ENCODE data around the gene PAPSS1. TPM values are rescaled to one million over a fixed set of nuclear protein-coding genes. Genes with fewer than 3 reads are reported as not detected.
A peak's percentile ranks its signal among the peaks of the same experiment; 100 is the strongest.
"Not testable (repeated sequence)": the region's sequence is repeated elsewhere in the genome, so short reads cannot be mapped to it uniquely, and the experiment has no call there.

PAPSS1 gene
- total and polyA plus RNA-seq, 11 donors, result 5.9 to 32.7 (median 9.3) TPM

GRCh38 chr4:107725281-107725859 is 5.3 kb upstream of the PAPSS1 start:
- 89 to 100% (median 94%) methylated on average over 3 of the region's 3 CpGs for WGBS, 4 donors
- Histone ChIP-seq H3K36me3 (no peaks in the 10 kb centered on the region), H3K27ac (no peak overlapping the region), H3K4me1 (peaks cover 0 to 10% (median 5%) of the 10 kb centered on the region in 12 donors), H3K4me3 (no peak overlapping the region), H3K27me3 (no peaks in the 10 kb centered on the region), H3K9me3 (no peaks in the 10 kb centered on the region)
- no peak for ATAC-seq
- TF ChIP-seq POLR2A (IDR thresholded peaks at IDR 0.05), result no peak
- no peak for TF ChIP-seq CTCF (IDR thresholded peaks at IDR 0.05)
- no peak for DNase-seq
- intact Hi-C loops (cut with DNase I), result no loop called here

GRCh38 chr4:107723331-107723730 is 3.3 kb upstream of the PAPSS1 start:
- H3K9me3 ChIP-seq, result not testable (repeated sequence)
- WGBS, 4 donors, result 47 to 74% (median 60%) methylated on average over 1 of the region's 1 CpG
- intact Hi-C loops (cut with DNase I), result loop anchor here in 1 of 10 donors (5.0 kb wide), 1 partner anchor 269 kb away; no protein-coding TSS in a partner anchor

GRCh38 chr4:107721436-107722100 is 1.5 kb upstream of the PAPSS1 start:
- TF ChIP-seq POLR2A (IDR thresholded peaks at IDR 0.05), result no peak
- TF ChIP-seq CTCF (IDR thresholded peaks at IDR 0.05), result no peak
- peak overlapping the region in 11 of 12 donors; percentile 74 to 100 (median 94) for H3K4me3 ChIP-seq

More at GRCh38 chr4:107723331-107723730, 3.3 kb upstream of the PAPSS1 start:
- not testable (repeated sequence) for H3K27ac ChIP-seq, H3K4me3 ChIP-seq, H3K27me3 ChIP-seq, H3K36me3 ChIP-seq, DNase-seq, ATAC-seq
- peaks cover 0 to 19% (median 14%) of the 10 kb centered on the region in 12 donors for H3K4me1 ChIP-seq

GRCh38 chr4:107719207-107719921 is 670 bp downstream of the PAPSS1 start:
- H3K27me3 ChIP-seq, result no peaks in the 10 kb centered on the region
- TF ChIP-seq POLR2A (IDR thresholded peaks at IDR 0.05) (no peak), CTCF (IDR thresholded peaks at IDR 0.05) (no peak)
- intact Hi-C loops (cut with DNase I), result no loop called here
- peaks cover 0 to 3% (median 0%) of the 10 kb centered on the region in 9 donors for H3K36me3 ChIP-seq
- ATAC-seq (no peak), DNase-seq (no peak)
- H3K9me3 ChIP-seq, result no peaks in the 10 kb centered on the region
- H3K4me3 ChIP-seq, result peak overlapping the region; percentile 74 to 100 (median 94)
- 4 to 6% (median 4%) methylated on average over 16 to 28 of the region's 28 CpGs for WGBS, 4 donors
- H3K4me1 ChIP-seq, result peaks cover 0 to 32% (median 14%) of the 10 kb centered on the region in 12 donors
- H3K27ac ChIP-seq, result peak overlapping the region in 11 of 12 donors; percentile 16 to 94 (median 85)

More at GRCh38 chr4:107721436-107722100, 1.5 kb upstream of the PAPSS1 start:
- H3K27me3 ChIP-seq, result no peaks in the 10 kb centered on the region
- intact Hi-C loops (cut with DNase I), result loop anchor here in 1 of 10 donors (5.0 kb wide), 1 partner anchor 271 kb away; no protein-coding TSS in a partner anchor
- ATAC-seq, result no peak
- peaks cover 0 to 24% (median 14%) of the 10 kb centered on the region in 12 donors for H3K4me1 ChIP-seq
- H3K9me3 ChIP-seq, result no peaks in the 10 kb centered on the region
- WGBS, 4 donors, result 42 to 57% (median 53%) methylated on average over 9 of the region's 9 CpGs
- H3K36me3 ChIP-seq, result peaks cover 0 to 3% (median 0%) of the 10 kb centered on the region in 9 donors
- H3K27ac ChIP-seq, result peak overlapping the region in 3 of 12 donors; percentile 85 to 95 (median 93)
- peak in 1 of 5 donors; percentile 43 for DNase-seq
